A204.1 (cell line): ENCODE data around the gene B9D2.
"Not testable (repeated sequence)": the region's sequence is repeated elsewhere in the genome, so short reads cannot be mapped to it uniquely, and the experiment has no call there.

Source experiments
- FAIRE-seq: peaks from 2 replicates; lab custom pipeline; 2012; peaks lifted over from hg19 to GRCh38; lab: Jason Lieb, UNC

Gene B9D2

GRCh38 chr19:41386442-41386841 lies 22.5 kb upstream of the B9D2 start:
- FAIRE-seq, result no peak

DNA sequence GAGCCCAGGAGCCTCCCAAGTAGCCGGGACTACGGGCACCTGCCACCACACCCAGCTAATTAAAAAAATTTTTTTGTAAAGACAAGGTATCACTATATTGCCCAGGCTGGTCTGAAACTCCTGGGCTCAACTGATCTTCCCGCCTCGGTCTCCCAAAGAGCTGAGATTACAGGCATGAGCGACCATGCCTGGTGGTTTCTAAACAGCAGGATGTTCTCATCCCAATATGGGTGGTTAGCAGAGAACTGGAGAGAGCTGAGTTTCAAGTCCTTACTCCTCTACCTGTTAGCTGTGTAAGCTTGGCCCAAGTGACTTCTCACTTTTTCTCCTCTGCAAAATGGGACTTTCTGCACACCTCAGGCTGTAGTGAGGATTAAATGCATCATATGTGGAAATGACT lies 20.4 kb upstream of the B9D2 start:
- no peak for FAIRE-seq

DNA sequence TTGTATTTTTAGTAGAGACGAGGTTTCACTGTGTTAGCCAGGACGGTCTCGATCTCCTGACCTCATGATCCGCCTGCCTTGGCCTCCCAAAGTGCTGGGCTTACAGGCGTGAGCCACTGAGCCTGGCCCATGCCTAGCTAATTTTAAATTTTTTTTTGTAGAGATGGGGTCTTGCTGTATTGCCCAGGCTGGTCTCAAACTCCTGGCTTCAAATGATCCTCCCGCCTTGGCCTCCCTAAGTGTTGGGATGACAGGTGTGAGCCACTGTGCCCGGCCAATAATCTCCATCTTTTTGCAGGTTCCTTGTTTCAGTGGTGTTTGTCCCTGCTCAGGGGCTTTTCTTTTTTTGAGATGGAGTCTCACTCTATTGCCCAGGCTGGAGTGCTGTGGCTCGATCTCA lies 17.6 kb upstream of the B9D2 start:
- not testable (repeated sequence) for FAIRE-seq

- FAIRE-seq, result no peak
Observed at GRCh38 chr19:41377977-41378709, 14.2 kb upstream of the B9D2 start.

DNA sequence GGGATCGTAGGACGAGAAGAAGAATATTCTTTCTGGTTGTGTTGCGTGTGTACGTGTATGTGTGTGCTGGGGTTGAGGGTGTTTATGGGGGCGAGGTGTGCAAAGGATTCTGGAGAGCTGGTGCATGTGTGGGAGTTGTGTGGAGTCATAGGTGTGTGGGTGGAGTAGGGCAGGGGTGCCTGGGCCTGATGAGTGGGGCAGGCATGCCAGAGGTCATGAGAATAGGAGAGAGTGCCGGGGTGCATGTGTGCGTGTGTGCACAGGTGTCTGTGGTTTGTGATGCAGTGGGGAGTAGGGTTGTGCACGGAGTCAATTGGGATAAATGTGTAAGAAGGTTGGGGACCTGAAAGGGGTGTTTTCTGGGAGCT lies 13.0 kb upstream of the B9D2 start:
- no peak for FAIRE-seq

- no peak for FAIRE-seq
Observed at GRCh38 chr19:41376241-41376997, 12.5 kb upstream of the B9D2 start, which contains the start of gene TMEM91. Gene TMEM91 (plus strand): TSS chr19:41376533. CDS start chr19:41378310, 1,777 bp downstream.

GRCh38 chr19:41373993-41374392 lies 10.0 kb upstream of the B9D2 start:
- no peak for FAIRE-seq

- FAIRE-seq, result no peak
Observed at GRCh38 chr19:41372501-41372900, 8.6 kb upstream of the B9D2 start.

GRCh38 chr19:41371541-41371940 lies 7.6 kb upstream of the B9D2 start:
- FAIRE-seq, result no peak

DNA sequence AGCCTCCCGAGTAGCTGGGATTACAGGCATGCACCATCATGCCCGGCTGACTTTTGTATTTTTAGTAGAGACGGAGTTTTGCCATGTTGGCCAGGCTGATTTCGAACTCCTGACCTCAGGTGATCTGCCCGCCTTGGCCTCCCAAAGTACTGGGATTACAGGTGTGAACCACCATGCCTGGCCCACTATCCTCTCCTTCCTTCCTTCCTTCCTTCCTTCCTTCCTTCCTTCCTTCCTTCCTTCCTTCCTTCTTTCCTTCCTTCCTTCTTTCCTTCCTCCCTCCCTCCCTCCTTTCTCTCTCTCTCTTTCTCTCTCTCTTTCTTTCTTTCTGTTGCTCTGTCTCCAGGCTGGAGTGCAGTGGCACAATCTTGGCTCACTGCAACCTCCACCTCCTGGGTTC lies 7.2 kb upstream of the B9D2 start:
- FAIRE-seq, result not testable (repeated sequence)

- no peak for FAIRE-seq
Observed at GRCh38 chr19:41369769-41370168, 5.8 kb upstream of the B9D2 start.

- FAIRE-seq, result no peak
Observed at GRCh38 chr19:41367848-41368301, 3.9 kb upstream of the B9D2 start.

DNA sequence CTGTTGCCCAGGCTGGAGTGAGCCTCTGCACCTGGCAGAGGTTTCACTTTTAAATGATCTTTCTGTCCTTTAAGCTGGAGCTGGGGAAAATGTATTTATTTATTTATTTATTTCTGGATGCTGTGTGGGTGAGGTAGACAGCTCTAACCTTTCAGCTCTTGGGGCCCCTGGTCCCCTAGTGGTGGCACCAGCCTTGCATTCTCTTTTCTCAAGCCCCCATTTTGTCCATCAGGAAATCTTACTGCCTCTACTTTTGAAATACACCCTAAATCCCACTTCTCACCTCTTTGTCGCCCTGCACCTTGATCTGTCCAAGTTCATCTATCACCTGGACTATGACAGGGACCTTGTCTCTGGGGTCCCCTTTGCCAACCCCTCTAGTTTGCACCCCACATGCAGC lies 2.1 kb upstream of the B9D2 start:
- FAIRE-seq, result no peak

- no peak for FAIRE-seq
Observed at GRCh38 chr19:41364524-41365391, 809 bp upstream of the B9D2 start.

GRCh38 chr19:41363371-41363752 lies 587 bp downstream of the B9D2 start:
- no peak for FAIRE-seq

GRCh38 chr19:41362143-41362847 lies 1.7 kb downstream of the B9D2 start:
- FAIRE-seq, result no peak

- no peak for FAIRE-seq
Observed at GRCh38 chr19:41359741-41360140, 4.2 kb downstream of the B9D2 start.

DNA sequence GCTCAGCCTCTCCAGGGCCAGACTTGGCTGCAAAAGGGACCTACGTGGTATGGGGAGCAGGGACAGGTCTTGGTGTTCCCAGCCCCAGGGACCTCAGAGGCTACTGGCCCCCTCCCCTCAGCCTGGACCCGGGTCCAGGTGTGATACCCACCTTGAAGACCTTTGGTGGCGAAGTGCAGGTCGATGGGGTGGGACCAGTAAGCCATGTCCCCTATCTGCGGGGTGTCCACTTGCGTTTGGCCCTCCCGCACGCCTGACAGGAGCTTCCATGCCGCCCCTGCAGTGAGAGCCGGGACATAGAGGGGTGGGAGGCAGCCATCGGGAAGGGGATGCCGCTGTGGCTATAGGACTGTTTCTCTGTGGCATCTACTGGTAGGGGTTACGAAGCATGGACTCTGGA lies 6.2 kb downstream of the B9D2 start:
- no peak for FAIRE-seq

- FAIRE-seq, result no peak
Observed at GRCh38 chr19:41356984-41357739, 6.8 kb downstream of the B9D2 start.

GRCh38 chr19:41355802-41356201 lies 8.1 kb downstream of the B9D2 start:
- FAIRE-seq, result no peak

GRCh38 chr19:41355035-41355434 lies 8.9 kb downstream of the B9D2 start:
- FAIRE-seq, result no peak
